HepG2 (cell line): ENCODE data around the gene COX15. TPM values are rescaled to one million over a fixed set of nuclear protein-coding genes. Genes with fewer than 3 reads are reported as not detected.
A peak's percentile ranks its signal among the peaks of the same experiment; 100 is the strongest.

Experiments
- ARHGAP35 ChIP-seq: sonication (generic); formaldehyde crosslinking; IDR thresholded peaks from 2 replicates; pipeline ENCODE4 v1.9.0; 2022; ENCODE audit warnings: mild to moderate bottlenecking, inconsistent platforms, moderate library complexity, missing genetic modification reagents, borderline replicate concordance
- FOXA3 ChIP-seq: IDR thresholded peaks from 2 replicates; pipeline ENCODE4 v1.6.1; 2016; ENCODE audit warnings: missing genetic modification reagents, missing compliant biosample characterization
- IKZF1 ChIP-seq: fragments of 450-650 bp; IDR thresholded peaks from 2 replicates; pipeline ENCODE4 v1.7.1; 2016
- KLF11 ChIP-seq: IDR thresholded peaks from 2 replicates; pipeline ENCODE4 v1.6.1; 2016; ENCODE audit warnings: missing compliant biosample characterization
- MIER3 ChIP-seq: IDR thresholded peaks from 2 replicates; pipeline ENCODE4 v1.6.1; 2016; ENCODE audit warnings: missing compliant biosample characterization, borderline replicate concordance
- PAWR ChIP-seq: sonication (generic); formaldehyde crosslinking; IDR thresholded peaks from 2 replicates; pipeline ENCODE4 v1.4.0; 2020; ENCODE audit warnings: missing genetic modification reagents, mild to moderate bottlenecking, borderline replicate concordance
- RNF2 ChIP-seq: fragments of 450-650 bp; conservative IDR thresholded peaks from 2 replicates; pipeline ENCODE4 v1.6.1; 2016; ENCODE audit warnings: low read depth
- SOX6 ChIP-seq, 2 experiments: fragments of 450-650 bp in 1 of 2; sonication (generic) in 1 of 2; formaldehyde crosslinking in 1 of 2; IDR thresholded peaks; 2 replicates each; pipeline versions ENCODE4 v1.4.0 to v1.6.1; 2017 to 2020; ENCODE audit warnings: antibody characterized with exemption in 1 of 2, mild to moderate bottlenecking in 1 of 2, missing genetic modification reagents in 1 of 2
- TCF7 ChIP-seq: sonication (generic); IDR thresholded peaks from 2 replicates; pipeline ENCODE4 v1.6.1; 2016; ENCODE audit warnings: antibody characterized with exemption, low read depth
- TEAD2 ChIP-seq: sonication (generic); formaldehyde crosslinking; IDR thresholded peaks from 2 replicates; pipeline ENCODE4 v1.9.0; 2021; ENCODE audit warnings: missing genetic modification reagents
- ZBTB3 ChIP-seq: sonication (generic); formaldehyde crosslinking; IDR thresholded peaks from 2 replicates; pipeline ENCODE4 v1.4.0; 2020; ENCODE audit warnings: low read depth, mild to moderate bottlenecking, moderate library complexity, missing genetic modification reagents, borderline replicate concordance
- ZC3H4 ChIP-seq: sonication (generic); formaldehyde crosslinking; IDR thresholded peaks from 2 replicates; pipeline ENCODE4 v1.4.0; 2020; ENCODE audit warnings: missing genetic modification reagents, borderline replicate concordance
- ZNF234 ChIP-seq: sonication (generic); formaldehyde crosslinking; conservative IDR thresholded peaks from 2 replicates; pipeline ENCODE4 v1.5.1; 2020; ENCODE audit warnings: mild to moderate bottlenecking, missing genetic modification reagents
- ZNF280B ChIP-seq: sonication (generic); formaldehyde crosslinking; IDR thresholded peaks from 2 replicates; pipeline ENCODE4 v1.5.0; 2020; ENCODE audit warnings: missing genetic modification reagents, mild to moderate bottlenecking, borderline replicate concordance
- ZNF614 ChIP-seq: IDR thresholded peaks from 2 replicates; pipeline ENCODE4 v1.6.1; 2018; ENCODE audit warnings: missing biosample characterization, missing genetic modification reagents, inconsistent platforms, borderline replicate concordance
- ZNF644 ChIP-seq: IDR thresholded peaks from 2 replicates; pipeline ENCODE4 v1.6.1; 2016; ENCODE audit warnings: low read depth
- polyA plus RNA-seq, 8 experiments: library from polyadenylated mRNA; depleted of rRNA in 3 of 8; stranded (reverse) in 7 of 8; unstranded in 1 of 8; fragments of >200 nt; fragmentation: Illumina TruSeq in 4 of 8; extraction: Trizol in 4 of 8; gene quantifications; 2 replicates each; pipeline versions ENCODE4 v1.2.1 to v1.2.3, GENCODE V29; 2011 to 2016; ENCODE audit warnings: low read depth in 4 of 8, missing spikeins in 1 of 8, mixed read lengths in 1 of 8; ENCODE audit not compliant: insufficient read depth in 1 of 8
- total RNA-seq, 5 experiments: library from RNA; depleted of rRNA; stranded (reverse); fragments of >200 nt; fragmentation: Illumina TruSeq; extraction: Trizol; gene quantifications; 2 replicates each; pipeline ENCODE4 v1.2.3, GENCODE V29; 2016; ENCODE audit warnings: low read depth in 1 of 5
- TF ChIP-seq, protein P1 (sequence below): sonication (generic); formaldehyde crosslinking; IDR thresholded peaks from 2 replicates; pipeline ENCODE4 v1.4.0; 2020; ENCODE audit warnings: missing genetic modification reagents
- TF ChIP-seq, protein P2 (sequence below): sonication (generic); formaldehyde crosslinking; IDR thresholded peaks from 2 replicates; pipeline ENCODE4 v1.8.0; 2022; ENCODE audit warnings: missing genetic modification reagents, mild to moderate bottlenecking, borderline replicate concordance

Gene COX15
- total and polyA plus RNA-seq, 2 of the 13 experiments (the other 11 are each of a cell fraction or from before 2014, with no cell fraction given) = 19.2 to 44.7 TPM

GRCh38 chr10:99770408-99771045 lies 38.6 kb upstream of the COX15 start (continued):
- TF ChIP-seq ZNF280B = no peak
- TF ChIP-seq, protein P1, sequence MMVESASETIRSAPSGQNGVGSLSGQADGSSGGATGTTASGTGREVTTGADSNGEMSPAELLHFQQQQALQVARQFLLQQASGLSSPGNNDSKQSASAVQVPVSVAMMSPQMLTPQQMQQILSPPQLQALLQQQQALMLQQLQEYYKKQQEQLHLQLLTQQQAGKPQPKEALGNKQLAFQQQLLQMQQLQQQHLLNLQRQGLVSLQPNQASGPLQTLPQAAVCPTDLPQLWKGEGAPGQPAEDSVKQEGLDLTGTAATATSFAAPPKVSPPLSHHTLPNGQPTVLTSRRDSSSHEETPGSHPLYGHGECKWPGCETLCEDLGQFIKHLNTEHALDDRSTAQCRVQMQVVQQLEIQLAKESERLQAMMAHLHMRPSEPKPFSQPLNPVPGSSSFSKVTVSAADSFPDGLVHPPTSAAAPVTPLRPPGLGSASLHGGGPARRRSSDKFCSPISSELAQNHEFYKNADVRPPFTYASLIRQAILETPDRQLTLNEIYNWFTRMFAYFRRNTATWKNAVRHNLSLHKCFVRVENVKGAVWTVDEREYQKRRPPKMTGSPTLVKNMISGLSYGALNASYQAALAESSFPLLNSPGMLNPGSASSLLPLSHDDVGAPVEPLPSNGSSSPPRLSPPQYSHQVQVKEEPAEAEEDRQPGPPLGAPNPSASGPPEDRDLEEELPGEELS (CRISPR knock-in tag) = peak; percentile 82
- peak; percentile 82 for TF ChIP-seq ZNF644 (CRISPR knock-in tag)
- TF ChIP-seq TCF7 = peak; percentile 43; the same call in 1 of the 2 replicates
- no peak for TF ChIP-seq PAWR (CRISPR knock-in tag)
- TF ChIP-seq SOX6 (IDR thresholded peaks at IDR 0.05) = no peak
- TF ChIP-seq SOX6 (CRISPR knock-in tag; IDR thresholded peaks at IDR 0.05) = peak; percentile 74
- peak; percentile 45; the same call in 1 of the 2 replicates for TF ChIP-seq ZNF614
- no peak for TF ChIP-seq ZNF234
- peak; percentile 58; the same call in 1 of the 2 replicates for TF ChIP-seq FOXA3 (CRISPR knock-in tag)
- TF ChIP-seq IKZF1 = no peak
- no peak for TF ChIP-seq ZC3H4
- no peak for TF ChIP-seq ZBTB3 (CRISPR knock-in tag)
- no peak for TF ChIP-seq ARHGAP35 (CRISPR knock-in tag)
- 0 out of 2 replicates have a peak, but pooled peaks have one; percentile 28 for TF ChIP-seq KLF11 (CRISPR knock-in tag)
- no peak for TF ChIP-seq TEAD2 (CRISPR knock-in tag)
- TF ChIP-seq RNF2 = no peak
- TF ChIP-seq MIER3 (CRISPR knock-in tag) = peak; percentile 64; the same call in 1 of the 2 replicates
- TF ChIP-seq, protein P2, sequence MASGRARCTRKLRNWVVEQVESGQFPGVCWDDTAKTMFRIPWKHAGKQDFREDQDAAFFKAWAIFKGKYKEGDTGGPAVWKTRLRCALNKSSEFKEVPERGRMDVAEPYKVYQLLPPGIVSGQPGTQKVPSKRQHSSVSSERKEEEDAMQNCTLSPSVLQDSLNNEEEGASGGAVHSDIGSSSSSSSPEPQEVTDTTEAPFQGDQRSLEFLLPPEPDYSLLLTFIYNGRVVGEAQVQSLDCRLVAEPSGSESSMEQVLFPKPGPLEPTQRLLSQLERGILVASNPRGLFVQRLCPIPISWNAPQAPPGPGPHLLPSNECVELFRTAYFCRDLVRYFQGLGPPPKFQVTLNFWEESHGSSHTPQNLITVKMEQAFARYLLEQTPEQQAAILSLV = no peak
